Thymus (tissue), 11 donors: ENCODE measurements around the gene TMEM273. TPM values are rescaled to one million over a fixed set of nuclear protein-coding genes. Genes with fewer than 3 reads are reported as not detected.

Experiments
- DNase-seq, 9 donors: peaks; one replicate each; pipeline ENCODE4 v3.0.0-alpha.2; 2013; ENCODE audit warnings: low spot score in 9 of 9, low read depth in 6 of 9, missing footprints in 1 of 9
- H3K27ac ChIP-seq, 2 donors: one replicate each; pipeline ENCODE4 v1.5.1; 2013; ENCODE audit warnings: control low read depth in 1 of 2, low read depth in 1 of 2, low read length in 1 of 2, mild to moderate bottlenecking in 1 of 2, moderate library complexity in 1 of 2
- H3K27me3 ChIP-seq, 2 donors: one replicate each; pipeline ENCODE4 v1.5.1; 2013; ENCODE audit warnings: low read length in 1 of 2; ENCODE audit not compliant: control insufficient read depth in 2 of 2, insufficient read depth in 1 of 2
- H3K36me3 ChIP-seq, 2 donors: one replicate each; pipeline ENCODE4 v1.5.1; 2013; ENCODE audit warnings: low read length in 1 of 2, mild to moderate bottlenecking in 1 of 2, moderate library complexity in 1 of 2; ENCODE audit not compliant: control insufficient read depth in 2 of 2, insufficient read depth in 2 of 2
- H3K4me1 ChIP-seq, 2 donors: one replicate each; pipeline ENCODE4 v1.5.1; 2013; ENCODE audit warnings: low read length in 2 of 2; ENCODE audit not compliant: control insufficient read depth in 2 of 2, insufficient read depth in 2 of 2
- H3K4me3 ChIP-seq, 2 donors: one replicate each; pipeline ENCODE4 v1.5.1; 2013; ENCODE audit warnings: low read length in 2 of 2, control low read depth in 1 of 2, mild to moderate bottlenecking in 1 of 2
- H3K9me3 ChIP-seq, 2 donors: one replicate each; pipeline ENCODE4 v1.5.1; 2013; ENCODE audit warnings: low read length in 1 of 2, mild to moderate bottlenecking in 1 of 2; ENCODE audit not compliant: control insufficient read depth in 2 of 2, insufficient read depth in 1 of 2
- WGBS: extraction: QIAGEN DNeasy Blood & Tissue Kit; methylation state at CpG from one replicate; pipeline ENCODE4 v1.1.7; 2013; 5-methylcytosine and 5-hydroxymethylcytosine counted together
- polyA plus RNA-seq: library from polyadenylated mRNA; stranded (reverse); fragments of 200-250 nt; gene quantifications from one replicate; pipeline ENCODE4 v1.2.3, GENCODE V29; 2013
- total RNA-seq: library from RNA; stranded (reverse); fragments of 120-200 nt; gene quantifications from one replicate; pipeline ENCODE4 v1.2.4, GENCODE V29; 2013
- donor health status: healthy.

The TMEM273 gene
- total and polyA plus RNA-seq, 2 donors: 10.2 to 19.6 TPM

DNA sequence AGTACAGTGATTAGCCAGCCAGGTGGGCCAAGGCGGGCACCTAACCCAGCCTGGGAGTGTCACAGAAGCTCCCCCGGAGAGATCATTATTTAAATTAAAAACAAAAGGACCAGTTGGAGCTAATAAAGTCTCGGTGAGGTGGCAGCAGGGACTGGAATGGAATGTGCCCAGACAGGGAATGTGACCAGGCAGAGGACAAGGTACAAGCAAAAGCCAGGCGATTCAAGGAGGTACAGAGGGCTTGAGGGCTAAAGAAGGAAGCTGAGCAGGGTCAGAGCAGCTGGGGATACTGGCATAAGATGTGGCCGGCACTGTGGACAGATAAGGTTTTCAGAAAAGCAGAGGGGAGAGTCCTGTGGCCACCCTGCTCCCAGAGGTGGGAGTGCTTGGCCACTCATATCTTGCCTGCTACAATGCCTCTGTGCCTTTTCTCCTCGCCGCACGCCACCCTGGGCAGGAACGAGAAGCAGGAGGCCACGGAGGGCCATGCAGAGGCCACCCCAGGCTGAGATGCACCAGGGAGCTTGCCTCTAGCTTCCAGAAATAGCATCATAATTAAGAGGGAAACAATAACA is 13.2 kb downstream of the TMEM273 start:
- H3K4me1 ChIP-seq: peaks cover 0 to 20% of the 10 kb centered on the region in 2 donors
- WGBS: 95% methylated on average over 10 of the region's 10 CpGs
- H3K9me3 ChIP-seq: no peaks in the 10 kb centered on the region
- no peak overlapping the region for H3K4me3 ChIP-seq
- no peaks in the 10 kb centered on the region for H3K36me3 ChIP-seq
- no peak overlapping the region for H3K27ac ChIP-seq
- DNase-seq: no peak
- no peaks in the 10 kb centered on the region for H3K27me3 ChIP-seq

DNA sequence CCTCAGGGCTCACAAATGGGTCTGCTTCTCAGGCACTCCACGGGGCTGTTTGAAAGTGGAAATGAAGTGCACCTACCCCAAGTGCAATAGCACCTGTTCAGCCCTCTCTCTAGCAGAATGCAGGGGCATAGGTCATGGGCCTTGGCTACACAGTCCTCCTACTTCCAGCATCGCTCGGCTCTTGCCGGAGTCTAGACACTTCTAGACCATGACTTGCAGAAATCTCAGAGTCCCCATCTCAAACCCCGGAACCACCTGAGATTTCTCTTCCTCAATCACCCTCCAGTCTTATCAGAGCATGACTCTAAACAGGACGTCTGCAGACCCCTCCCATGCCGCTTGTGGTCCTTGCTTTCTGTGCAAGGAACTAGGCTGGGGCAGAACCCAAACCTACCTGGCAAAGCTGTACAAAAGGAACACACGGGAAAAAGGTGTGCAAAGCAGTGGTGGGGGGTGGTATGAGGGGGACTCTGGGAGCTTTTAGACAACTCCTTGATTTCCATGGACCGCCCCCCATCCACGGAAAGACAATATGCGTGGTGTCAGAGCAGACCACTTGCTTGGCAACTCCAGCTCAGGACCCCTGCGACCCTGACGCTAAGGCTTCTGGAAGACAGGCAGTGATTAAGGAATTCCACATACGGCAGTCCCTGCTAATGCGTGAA is 13.8 kb downstream of the TMEM273 start:
- DNase-seq: no peak
- H3K36me3 ChIP-seq: no peaks in the 10 kb centered on the region
- H3K27me3 ChIP-seq: no peaks in the 10 kb centered on the region
- H3K4me3 ChIP-seq: no peak overlapping the region
- no peaks in the 10 kb centered on the region for H3K9me3 ChIP-seq
- WGBS: 51% methylated on average over 15 of the region's 15 CpGs
- peaks cover 0 to 16% of the 10 kb centered on the region in 2 donors for H3K4me1 ChIP-seq
- H3K27ac ChIP-seq: no peak overlapping the region

DNA sequence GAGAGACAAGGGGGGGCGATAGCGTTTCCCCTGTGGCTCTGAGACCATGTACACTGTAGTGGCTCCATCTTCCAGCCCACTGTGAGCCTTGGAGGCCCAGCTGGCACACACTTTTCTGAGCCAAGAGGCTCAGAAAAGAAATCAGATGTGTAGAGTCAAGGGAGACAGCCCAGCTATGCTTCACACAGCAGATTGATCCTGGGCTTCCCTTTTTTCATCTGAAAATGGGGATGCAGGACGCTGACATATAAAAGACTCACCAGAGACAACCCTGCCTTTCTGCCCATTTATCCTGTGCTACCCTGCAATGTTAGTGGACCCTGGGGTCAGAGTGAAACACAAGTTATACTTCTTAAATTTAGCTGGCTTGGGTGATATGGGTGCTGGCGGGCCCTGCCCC is 14.3 kb downstream of the TMEM273 start:
- whole genome bisulfite sequencing: 96% methylated on average over 4 of the region's 4 CpGs
- no peaks in the 10 kb centered on the region for H3K9me3 ChIP-seq
- DNase-seq: no peak
- H3K27ac ChIP-seq: no peak overlapping the region
- no peak overlapping the region for H3K4me3 ChIP-seq
- H3K4me1 ChIP-seq: peaks cover 0 to 16% of the 10 kb centered on the region in 2 donors
- H3K27me3 ChIP-seq: no peaks in the 10 kb centered on the region
- H3K36me3 ChIP-seq: no peaks in the 10 kb centered on the region

DNA sequence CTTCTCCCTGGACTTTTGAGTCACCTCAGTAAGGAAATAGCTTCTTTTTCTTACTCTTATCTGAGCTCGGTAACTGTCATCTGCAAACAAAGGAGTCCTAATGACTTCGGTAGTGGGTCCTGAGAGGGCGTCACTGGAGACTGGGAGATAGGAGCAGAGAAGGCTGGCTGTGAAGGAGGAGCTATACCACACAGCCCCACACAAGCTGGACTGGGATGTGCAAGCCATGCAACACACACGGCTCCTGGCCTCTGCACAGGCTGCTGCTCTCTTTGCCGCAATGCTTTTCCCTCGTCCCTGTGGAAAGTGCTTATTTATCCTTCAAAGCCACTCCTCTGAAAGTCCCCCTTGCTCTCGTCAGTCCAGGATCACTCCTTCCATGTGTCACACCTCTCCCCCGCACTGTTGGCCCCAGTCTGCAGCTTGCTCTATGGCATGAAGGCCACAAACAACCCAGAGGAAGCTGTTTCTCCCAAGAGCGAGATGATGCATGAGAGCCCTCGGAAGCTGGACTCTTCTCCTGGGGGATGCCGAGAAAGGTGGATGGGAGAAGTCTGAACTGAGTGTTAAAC is 14.9 kb downstream of the TMEM273 start:
- WGBS: 96% methylated on average over 11 of the region's 11 CpGs
- H3K9me3 ChIP-seq: no peaks in the 10 kb centered on the region
- DNase-seq: no peak
- no peaks in the 10 kb centered on the region for H3K36me3 ChIP-seq
- H3K27me3 ChIP-seq: no peaks in the 10 kb centered on the region
- peaks cover 0 to 16% of the 10 kb centered on the region in 2 donors for H3K4me1 ChIP-seq
- no peak overlapping the region for H3K4me3 ChIP-seq
- no peak overlapping the region for H3K27ac ChIP-seq

DNA sequence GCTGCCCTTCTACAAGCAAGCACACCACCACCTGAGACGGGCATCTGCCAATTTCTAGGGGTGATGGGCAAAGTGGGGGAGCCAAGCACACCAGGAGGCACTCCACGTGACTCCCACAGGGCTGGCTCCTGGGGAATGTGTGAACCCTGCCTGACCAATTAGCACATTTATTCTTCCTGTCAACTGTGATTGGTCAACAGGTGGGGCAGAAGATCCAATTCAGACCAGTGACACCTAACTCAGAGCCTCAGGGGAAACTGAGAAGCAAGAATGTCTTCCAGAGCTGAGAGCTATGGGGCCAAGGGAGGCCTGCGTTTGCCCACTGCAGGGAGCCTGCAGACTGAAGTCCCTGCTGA is 15.4 kb downstream of the TMEM273 start:
- DNase-seq: no peak
- Histone ChIP-seq H3K4me3 (no peak overlapping the region), H3K36me3 (no peaks in the 10 kb centered on the region), H3K27me3 (no peaks in the 10 kb centered on the region), H3K9me3 (no peaks in the 10 kb centered on the region), H3K27ac (no peak overlapping the region), H3K4me1 (peaks cover 0 to 16% of the 10 kb centered on the region in 2 donors)
- WGBS: 93% methylated on average over 3 of the region's 3 CpGs

DNA sequence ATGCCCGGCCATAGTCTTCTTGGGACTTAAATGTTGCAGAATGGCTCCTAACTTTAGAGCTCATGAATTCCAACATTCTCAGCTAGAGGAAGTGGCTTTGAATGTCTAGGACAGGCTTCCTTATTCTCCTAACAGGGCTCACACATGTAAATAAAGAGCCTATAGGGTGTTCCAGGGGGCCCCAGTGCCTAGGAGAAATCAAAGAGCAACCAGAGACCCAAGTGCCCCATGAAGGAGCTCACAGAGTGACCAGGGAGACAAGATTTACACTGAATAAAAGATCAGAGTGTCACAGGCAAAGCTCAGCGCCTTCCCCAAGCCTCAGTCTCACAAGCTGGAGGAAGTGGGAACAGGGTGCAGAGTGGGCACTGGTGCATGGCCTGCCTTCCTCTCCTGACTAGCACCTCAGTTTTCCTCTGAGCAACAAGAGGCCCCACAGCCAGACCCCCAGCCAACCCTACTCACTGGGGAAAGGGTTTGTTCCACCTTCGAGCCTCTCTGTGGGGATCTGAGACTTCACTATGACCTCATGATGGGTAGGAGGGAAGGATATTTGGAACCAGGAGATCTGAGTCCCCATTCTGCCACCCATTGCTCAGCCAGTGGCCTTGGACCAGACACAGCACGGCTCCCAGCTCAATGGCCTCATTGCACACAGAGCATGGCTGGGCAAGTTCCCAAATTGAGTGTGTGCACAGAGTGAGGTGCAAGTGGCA is 16.0 kb downstream of the TMEM273 start:
- Histone ChIP-seq H3K4me1 (peaks cover 0 to 11% of the 10 kb centered on the region in 2 donors), H3K27ac (no peak overlapping the region)
- no peak for DNase-seq

DNA sequence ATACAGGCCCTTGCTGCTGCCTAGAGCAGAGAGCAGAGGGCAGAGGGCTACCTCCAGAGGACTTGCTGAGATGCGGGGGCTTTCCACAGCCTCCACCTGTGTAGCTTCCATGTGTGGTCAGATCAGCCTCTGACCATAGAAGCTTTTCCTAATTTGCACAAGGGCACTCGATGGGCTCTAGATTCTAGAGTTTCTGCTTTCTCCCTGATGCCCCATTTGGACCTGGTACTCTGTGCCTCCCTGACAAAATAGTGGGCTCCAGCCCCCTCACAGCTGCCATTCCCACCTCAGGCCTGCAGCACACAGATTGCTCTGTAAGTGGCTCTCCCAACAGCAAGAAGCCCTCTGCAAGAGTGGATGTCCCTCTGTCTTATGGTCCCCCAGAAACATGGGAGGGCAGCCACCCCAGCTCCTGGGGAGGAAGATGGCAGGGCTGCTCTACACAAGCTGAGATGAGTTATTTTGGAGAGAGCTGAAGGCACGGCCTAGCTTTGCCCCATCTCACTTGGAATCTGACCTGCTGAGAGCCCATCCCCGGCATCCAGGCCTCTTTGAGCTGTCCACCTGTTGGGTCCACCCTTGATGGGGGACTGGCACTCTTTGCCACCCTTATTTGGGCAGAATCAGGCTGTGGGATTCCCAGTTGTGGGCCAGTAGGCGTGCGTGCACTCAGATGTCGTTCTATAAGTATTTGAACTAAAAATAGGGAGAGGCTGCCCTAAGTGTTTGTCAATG is 16.7 kb downstream of the TMEM273 start:
- Histone ChIP-seq H3K4me1 (peaks cover 0 to 8% of the 10 kb centered on the region in 2 donors), H3K36me3 (no peaks in the 10 kb centered on the region), H3K9me3 (no peaks in the 10 kb centered on the region), H3K4me3 (no peak overlapping the region), H3K27me3 (no peaks in the 10 kb centered on the region), H3K27ac (no peak overlapping the region)
- no peak for DNase-seq
- 89% methylated on average over 7 of the region's 7 CpGs for WGBS

More for the DNA sequence above, 16.0 kb downstream of the TMEM273 start:
- Histone ChIP-seq H3K9me3 (no peaks in the 10 kb centered on the region), H3K27me3 (no peaks in the 10 kb centered on the region), H3K4me3 (no peak overlapping the region), H3K36me3 (no peaks in the 10 kb centered on the region)
- WGBS: 92% methylated on average over 4 of the region's 4 CpGs

DNA sequence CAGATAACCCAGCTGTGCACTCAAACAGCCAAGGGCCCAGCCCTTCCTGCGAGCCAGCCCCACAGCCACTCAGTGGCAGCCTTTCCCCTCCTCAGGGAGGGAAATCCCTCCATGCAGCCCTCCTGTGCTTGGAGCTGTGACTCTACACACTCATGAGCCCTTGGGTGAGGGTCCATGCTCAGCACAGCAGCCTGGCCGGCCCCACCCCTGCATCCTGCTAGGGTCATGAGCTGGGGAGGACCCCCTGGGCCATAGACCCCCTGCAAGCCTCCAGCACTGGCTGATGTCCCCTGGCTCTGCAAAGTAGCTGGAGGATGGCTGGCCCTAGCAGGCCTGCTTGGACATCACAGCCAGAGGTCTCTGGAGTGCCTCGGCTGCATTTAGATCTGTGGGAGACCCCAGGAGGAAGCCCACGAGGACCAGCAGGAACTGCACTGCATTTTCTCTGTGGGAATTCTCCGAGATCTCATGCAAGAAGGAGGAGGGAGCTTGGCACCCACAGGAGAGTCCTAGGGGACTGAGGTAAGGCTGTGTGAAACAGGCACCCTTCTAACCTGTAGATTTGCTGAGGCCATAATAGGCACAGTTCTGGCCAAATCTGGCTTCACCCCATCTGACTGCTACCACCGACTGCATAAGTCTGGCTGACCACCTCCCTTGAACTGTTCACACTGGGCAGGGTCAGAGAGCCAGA is 17.4 kb downstream of the TMEM273 start:
- H3K4me1 ChIP-seq: peaks cover 0 to 3% of the 10 kb centered on the region in 2 donors
- no peaks in the 10 kb centered on the region for H3K36me3 ChIP-seq
- no peak for DNase-seq
- H3K9me3 ChIP-seq: no peaks in the 10 kb centered on the region
- no peaks in the 10 kb centered on the region for H3K27me3 ChIP-seq
- no peak overlapping the region for H3K27ac ChIP-seq
- 94% methylated on average over 6 of the region's 6 CpGs for WGBS
- no peak overlapping the region for H3K4me3 ChIP-seq
